Loucy (cell line): Measurements from ENCODE around the gene EML3.

Experiments
- EZH2phosphoT487 ChIP-seq: fragments of 200-600 bp; IDR thresholded peaks from 2 replicates; pipeline ENCODE4 v1.6.1; 2018; ENCODE audit warnings: antibody characterized with exemption, mild to moderate bottlenecking, moderate library complexity, borderline replicate concordance
- TF ChIP-seq, protein P1 (sequence below): fragments of 200-600 bp; sonication (generic); conservative IDR thresholded peaks from 2 replicates; pipeline ENCODE4 v1.5.1; 2014; ENCODE audit warnings: mild to moderate bottlenecking, antibody characterized with exemption, low read length

DNA sequence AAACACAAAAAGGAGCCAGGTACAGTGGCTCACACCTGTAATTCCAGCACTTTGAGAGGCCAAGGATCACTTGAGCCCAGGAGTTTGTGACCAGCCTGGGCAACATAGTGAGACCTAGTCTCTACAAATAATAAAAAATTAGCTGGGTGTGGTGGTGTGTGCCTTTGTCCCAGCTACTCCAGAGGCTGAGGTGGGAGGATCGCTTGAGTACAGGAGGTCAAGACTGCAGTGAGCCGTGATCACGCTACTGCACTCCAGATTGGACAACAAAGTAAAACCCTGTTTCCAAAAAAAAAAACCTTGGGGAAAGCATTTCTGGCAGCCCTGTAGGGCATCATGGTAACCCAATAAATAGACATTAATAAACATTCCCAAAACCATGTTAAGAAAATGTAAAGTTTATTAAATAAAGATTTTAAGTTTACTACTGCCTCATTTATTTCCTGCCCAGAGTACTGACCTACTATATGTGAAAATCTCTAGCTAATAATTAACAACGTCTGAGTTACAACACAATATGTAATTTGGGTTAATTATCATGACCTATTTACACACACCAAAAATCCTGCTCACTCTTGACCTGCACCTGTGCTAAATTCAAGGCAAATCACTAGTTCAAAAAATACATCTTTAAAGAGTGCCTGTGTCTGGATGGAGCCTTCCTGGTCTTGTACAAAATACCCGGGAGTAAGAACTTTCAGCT is 47.3 kb downstream of the EML3 start:
- TF ChIP-seq, protein P1, sequence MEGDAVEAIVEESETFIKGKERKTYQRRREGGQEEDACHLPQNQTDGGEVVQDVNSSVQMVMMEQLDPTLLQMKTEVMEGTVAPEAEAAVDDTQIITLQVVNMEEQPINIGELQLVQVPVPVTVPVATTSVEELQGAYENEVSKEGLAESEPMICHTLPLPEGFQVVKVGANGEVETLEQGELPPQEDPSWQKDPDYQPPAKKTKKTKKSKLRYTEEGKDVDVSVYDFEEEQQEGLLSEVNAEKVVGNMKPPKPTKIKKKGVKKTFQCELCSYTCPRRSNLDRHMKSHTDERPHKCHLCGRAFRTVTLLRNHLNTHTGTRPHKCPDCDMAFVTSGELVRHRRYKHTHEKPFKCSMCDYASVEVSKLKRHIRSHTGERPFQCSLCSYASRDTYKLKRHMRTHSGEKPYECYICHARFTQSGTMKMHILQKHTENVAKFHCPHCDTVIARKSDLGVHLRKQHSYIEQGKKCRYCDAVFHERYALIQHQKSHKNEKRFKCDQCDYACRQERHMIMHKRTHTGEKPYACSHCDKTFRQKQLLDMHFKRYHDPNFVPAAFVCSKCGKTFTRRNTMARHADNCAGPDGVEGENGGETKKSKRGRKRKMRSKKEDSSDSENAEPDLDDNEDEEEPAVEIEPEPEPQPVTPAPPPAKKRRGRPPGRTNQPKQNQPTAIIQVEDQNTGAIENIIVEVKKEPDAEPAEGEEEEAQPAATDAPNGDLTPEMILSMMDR: no peak
- TF ChIP-seq EZH2phosphoT487: no peak
